A549 (cell line): ENCODE measurements around the gene RGS4.

Experiments used
- CBX2 ChIP-seq: fragments of 200-600 bp; sonication (generic); IDR thresholded peaks from 2 replicates; pipeline ENCODE4 v1.6.1; 2016; ENCODE audit warnings: low read depth, mild to moderate bottlenecking, borderline replicate concordance
- CEBPB ChIP-seq, 2 experiments: fragments of >200 bp in 1 of 2; sonication (Bioruptor Twin) in 1 of 2; formaldehyde crosslinking in 1 of 2; IDR thresholded peaks; 2 replicates each; pipeline ENCODE4 v1.6.1; 2012 to 2016
- EHMT2 ChIP-seq: fragments of 200-600 bp; sonication (generic); IDR thresholded peaks from 2 replicates; pipeline ENCODE4 v1.6.1; 2016; ENCODE audit warnings: antibody characterized with exemption, low read depth, mild to moderate bottlenecking, moderate library complexity
- EP300 ChIP-seq, 2 experiments: fragments of >200 bp; sonication (Bioruptor Twin); formaldehyde crosslinking; IDR thresholded peaks; 2 replicates in 1 of 2; 3 replicates in 1 of 2; pipeline ENCODE4 v1.6.1; 2016 to 2017
- FOSL2 ChIP-seq, 2 experiments: fragments of 450-650 bp in 1 of 2; fragments of >200 bp in 1 of 2; sonication (Bioruptor Twin) in 1 of 2; formaldehyde crosslinking; IDR thresholded peaks; 2 replicates each; pipeline versions ENCODE4 v1.5.0 to v1.6.1; 2016 to 2020; ENCODE audit warnings: mild to moderate bottlenecking in 1 of 2, moderate library complexity in 1 of 2
- HOXA7 ChIP-seq: fragments of 250-450 bp; sonication (Bioruptor Pico); IDR thresholded peaks from 2 replicates; pipeline ENCODE4 v1.5.0; 2020; ENCODE audit warnings: mild to moderate bottlenecking, moderate library complexity
- JUN ChIP-seq, 2 experiments: fragments of >200 bp; sonication (Bioruptor Twin); formaldehyde crosslinking; IDR thresholded peaks; 2 replicates in 1 of 2; 3 replicates in 1 of 2; pipeline ENCODE4 v1.6.1; 2016 to 2017
- MAZ ChIP-seq: fragments of 150-350 bp; IDR thresholded peaks from 2 replicates; pipeline ENCODE4 v1.6.1; 2014; ENCODE audit warnings: antibody characterized with exemption, low read depth, low read length, borderline replicate concordance
- ZFP36 ChIP-seq: fragments of 450-650 bp; IDR thresholded peaks from 2 replicates; pipeline ENCODE4 v1.6.1; 2014; ENCODE audit warnings: borderline replicate concordance; ENCODE audit not compliant: partially characterized antibody
- TF ChIP-seq, protein P1 (sequence below): fragments of >200 bp; sonication (Bioruptor Twin); formaldehyde crosslinking; IDR thresholded peaks from 3 replicates; pipeline ENCODE4 v1.5.1; 2016

- TF ChIP-seq, protein P1, sequence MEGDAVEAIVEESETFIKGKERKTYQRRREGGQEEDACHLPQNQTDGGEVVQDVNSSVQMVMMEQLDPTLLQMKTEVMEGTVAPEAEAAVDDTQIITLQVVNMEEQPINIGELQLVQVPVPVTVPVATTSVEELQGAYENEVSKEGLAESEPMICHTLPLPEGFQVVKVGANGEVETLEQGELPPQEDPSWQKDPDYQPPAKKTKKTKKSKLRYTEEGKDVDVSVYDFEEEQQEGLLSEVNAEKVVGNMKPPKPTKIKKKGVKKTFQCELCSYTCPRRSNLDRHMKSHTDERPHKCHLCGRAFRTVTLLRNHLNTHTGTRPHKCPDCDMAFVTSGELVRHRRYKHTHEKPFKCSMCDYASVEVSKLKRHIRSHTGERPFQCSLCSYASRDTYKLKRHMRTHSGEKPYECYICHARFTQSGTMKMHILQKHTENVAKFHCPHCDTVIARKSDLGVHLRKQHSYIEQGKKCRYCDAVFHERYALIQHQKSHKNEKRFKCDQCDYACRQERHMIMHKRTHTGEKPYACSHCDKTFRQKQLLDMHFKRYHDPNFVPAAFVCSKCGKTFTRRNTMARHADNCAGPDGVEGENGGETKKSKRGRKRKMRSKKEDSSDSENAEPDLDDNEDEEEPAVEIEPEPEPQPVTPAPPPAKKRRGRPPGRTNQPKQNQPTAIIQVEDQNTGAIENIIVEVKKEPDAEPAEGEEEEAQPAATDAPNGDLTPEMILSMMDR: no peak
- TF ChIP-seq CEBPB (IDR thresholded peaks at IDR 0.05) (no peak), HOXA7 (CRISPR knock-in tag) (no peak), CBX2 (no peak), EHMT2 (no peak), MAZ (no peak), JUN (IDR thresholded peaks at IDR 0.05) (no peak), FOSL2 (IDR thresholded peaks at IDR 0.05) (no peak), FOSL2 (CRISPR knock-in tag; IDR thresholded peaks at IDR 0.05) (no peak), ZFP36 (no peak), EP300 (IDR thresholded peaks at IDR 0.05) (no peak)
These were observed 26.1 kb downstream of the RGS4 start for GRCh38 chr1:163095213-163095612.
